ENCODE measurements around the gene ANXA10.
"Not testable (repeated sequence)": the region's sequence is repeated elsewhere in the genome, so short reads cannot be mapped to it uniquely, and the experiment has no call there.

ANXA10 gene

DNA sequence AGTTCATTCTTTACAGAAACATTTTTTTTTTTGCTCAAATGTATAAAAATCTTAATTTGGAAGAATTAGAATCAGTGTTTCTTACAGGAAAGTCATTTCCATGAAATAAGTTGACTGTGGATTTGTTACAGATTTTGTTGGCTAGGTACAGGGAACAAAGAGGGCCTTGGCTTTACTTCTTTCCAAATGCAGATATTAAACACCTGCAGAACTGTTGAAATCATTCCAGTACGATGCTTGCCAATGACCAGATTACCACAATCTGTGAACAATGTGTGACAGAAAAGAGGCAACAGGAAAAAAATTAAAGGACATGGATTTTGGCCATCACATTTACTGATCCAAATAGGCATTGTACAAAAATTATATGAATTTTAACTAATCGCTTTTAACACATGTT is 70.8 kb downstream of the ANXA10 start:
- DNase-seq = no peak

DNA sequence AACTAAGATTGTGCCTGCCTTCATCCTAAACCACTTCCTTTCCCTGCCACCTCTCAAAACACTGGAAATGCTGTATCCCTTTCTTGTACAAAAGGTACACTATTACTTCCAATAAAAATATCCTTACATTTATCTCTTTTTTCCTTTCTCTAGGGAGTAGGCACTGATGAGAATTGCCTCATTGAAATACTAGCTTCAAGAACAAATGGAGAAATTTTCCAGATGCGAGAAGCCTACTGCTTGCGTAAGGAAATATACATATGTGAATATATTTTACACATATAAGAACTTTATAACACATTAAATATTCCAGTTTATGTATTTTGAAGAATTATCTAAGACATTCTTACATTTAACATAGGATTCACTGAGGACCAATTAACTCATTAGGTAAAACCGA is 71.7 kb downstream of the ANXA10 start:
- no peak for DNase-seq

DNA sequence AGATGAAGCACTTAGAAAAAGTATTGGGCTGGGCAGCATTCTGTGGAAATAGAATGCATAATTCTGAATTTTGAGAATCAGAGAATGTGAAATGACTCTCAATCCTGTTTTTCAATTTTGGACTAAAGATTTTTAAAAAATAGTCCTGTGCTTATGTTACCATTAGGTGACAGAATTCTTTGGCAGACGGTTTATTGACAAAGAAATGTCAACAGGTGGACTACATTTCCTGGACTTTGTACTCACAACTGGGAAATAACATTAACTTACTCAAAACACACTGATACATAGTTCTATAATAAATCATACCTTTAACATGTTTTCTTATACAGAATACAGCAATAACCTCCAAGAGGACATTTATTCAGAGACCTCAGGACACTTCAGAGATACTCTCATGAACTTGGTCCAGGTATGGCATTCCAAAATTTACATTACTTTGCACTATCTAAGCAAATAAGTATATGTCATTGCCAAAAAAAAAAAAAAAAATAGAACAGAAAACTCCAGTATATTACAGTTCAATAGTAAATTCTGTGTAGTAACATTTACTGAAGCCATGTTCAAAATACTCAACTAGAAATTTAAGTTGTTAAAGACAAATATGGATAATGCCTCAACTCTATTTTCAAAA is 72.7 kb downstream of the ANXA10 start:
- no peak for DNase-seq

DNA sequence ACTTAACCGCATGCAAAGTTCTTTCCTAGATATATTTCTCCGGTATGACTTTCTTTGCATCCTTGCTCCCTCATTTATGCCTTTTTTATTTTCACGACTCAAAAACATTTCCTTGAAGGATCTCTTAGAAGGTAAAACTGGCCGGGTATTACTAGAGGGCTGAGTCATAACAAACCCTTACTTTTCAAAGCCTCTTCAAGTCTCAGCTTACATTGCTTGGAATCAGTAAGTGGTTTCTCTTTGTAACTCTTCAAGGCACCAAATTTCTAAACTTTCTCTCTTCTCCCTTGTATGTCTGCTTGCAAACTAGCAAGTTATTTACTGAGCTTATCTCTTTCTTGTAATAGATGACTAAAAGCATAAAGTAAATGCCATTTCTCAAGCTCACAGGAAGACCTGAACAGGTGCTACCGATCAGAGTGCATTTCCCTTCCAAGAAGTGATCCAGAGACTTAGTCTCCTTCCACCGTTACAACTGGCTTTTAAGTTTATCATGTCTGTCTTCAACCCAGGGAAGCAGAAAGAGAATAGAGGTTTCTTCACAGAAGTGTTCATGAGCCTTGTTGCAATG is 75.5 kb downstream of the ANXA10 start:
- DNase-seq = no peak

DNA sequence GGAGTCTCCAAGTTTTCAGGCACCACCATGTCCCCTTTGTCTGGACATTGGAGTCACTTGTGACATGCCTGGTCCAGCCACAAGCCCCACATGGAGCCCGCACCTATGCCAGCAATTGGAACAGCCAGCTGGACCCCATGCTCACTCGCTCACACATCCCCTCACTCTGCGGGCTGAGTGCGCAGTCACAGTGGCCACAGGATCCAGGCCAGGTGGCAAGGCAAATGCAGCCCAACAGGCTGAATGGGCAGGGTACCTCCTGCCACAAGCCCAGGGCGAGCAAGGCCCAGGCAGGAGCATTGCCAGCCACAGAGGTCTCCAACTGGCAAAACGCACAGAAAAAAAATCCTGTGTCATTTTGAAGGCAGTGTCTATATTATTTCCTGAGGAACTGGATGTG is 82.0 kb downstream of the ANXA10 start:
- no peak for DNase-seq

DNA sequence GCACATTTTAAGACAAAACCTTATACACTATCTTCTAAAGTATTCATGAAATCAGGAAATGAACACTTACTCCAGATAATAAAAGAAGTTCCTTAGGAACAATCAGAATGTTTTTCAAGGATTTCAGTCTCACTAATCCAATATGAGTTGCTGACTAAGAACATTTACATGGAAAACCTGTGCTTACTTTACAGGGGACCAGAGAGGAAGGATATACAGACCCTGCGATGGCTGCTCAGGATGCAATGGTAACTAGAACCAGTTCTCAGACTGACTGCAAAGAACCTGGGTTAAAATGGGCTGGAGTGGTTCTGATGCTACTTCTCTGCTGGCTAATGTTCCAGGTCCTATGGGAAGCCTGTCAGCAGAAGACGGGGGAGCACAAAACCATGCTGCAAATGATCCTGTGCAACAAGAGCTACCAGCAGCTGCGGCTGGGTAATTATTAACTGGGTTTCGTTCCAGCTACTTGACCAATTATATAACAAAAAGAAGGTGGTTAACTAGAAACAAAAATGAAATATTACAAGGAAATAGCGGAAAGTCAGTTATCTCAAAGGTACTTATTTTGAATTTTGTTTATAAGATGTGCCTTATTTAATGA is 85.3 kb downstream of the ANXA10 start:
- DNase-seq = no peak

DNA sequence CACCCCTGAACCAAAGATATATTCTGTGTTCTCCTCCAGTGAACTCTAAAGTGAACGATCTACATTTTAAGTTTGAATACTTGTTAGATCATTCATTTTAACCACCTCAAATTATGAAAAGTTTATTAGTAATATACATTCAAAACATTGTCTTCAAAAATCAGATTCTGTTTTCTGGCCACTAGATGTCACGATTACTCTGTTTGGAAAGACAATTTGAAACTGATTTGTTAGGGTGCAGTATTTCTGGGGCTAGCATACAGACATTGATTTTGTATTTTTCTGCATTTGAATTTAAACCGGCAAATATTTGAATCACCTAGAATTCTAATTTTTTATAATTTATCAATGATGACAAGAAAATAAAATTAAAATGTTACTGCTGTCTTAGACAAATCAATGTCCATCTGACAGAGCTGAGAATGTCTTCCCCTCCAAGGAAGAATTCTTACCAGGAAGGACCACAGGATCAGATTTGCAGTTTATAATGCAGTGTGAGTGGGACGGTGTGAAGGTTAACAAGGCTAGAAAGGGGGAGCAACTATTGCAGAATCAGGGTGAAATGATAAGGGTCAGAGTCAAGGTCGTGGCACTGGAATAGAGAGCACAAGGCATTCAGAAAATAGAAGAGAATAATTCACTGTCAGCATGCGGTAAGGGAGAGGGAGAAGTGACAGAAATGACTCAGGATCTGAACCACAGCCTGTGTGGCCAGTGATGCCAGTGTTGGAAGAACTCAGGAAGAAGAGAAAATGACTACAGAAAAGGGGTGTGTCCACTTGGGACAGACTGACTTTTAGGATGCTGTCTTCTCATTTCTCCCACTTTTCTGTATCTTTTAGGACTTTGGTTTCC is 91.6 kb downstream of the ANXA10 start:
- DNase-seq = no peak

DNA sequence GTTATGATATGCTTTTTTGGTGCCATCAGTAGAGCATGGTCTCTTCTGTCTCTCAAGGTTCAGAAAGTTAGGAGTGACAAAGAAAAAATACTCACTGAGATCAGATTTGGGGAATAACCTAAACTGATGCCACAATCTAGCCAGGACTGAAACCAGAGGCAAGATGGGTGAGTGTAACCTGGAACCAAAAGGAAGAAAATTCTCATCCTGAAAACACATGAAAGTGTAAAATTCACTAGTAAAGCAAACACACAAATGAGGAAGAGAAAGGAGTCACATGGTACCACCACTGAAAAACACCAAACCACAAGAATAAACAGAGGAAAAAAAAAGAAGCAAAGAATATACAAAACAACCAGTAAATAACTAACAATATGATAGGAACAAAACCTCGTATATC is 96.4 kb downstream of the ANXA10 start:
- DNase-seq = no peak

DNA sequence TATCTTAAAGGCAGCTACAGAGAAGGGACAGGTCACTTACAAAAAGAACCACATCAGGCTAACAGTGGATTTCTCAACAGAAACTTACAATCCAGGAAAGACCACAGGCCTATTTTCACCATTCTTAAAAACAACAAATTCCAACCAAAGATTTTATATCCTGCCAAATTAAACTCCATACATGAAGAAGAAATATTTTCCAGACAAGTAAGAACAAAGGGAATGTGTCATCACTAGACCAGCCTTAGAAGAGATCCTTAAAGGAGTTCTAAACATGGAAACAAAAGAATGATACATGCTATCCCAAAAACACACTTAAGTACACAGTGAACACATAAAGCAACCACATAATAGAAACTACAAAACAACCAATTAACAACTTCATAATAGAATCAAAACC is 105.6 kb downstream of the ANXA10 start:
- DNase-seq = no peak

DNA sequence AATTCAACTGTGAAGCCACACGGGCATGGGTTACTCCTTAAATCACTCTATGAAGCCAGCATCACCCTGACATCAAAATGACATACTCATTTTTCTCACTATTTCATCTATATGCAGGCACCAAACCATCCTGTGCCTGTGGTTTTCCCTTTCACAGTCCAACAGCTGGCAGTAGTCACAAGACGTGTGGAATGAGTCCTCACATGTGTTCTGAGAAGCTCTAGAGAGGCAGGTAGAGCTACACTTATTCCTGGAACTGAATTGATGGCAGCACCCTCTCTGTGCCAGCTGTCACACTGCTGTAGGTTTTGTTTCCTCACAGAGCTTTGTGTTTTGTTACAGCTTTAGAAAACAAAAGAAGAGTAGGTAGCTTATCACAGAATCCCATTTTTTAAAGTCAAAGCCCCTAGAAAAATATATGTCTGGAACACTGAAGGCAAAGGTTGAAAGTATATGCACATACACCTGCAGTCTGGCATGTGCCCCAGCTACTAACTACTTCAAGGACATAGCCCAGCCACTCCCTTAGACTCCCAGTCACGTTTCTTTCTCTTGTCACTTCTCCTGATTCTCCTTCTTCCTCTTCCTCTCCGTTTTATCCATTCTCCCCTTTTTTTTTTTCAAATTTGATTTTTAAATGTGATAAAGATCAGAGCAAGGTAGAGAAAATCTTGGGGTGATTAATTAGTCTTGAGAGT is 107.1 kb downstream of the ANXA10 start:
- DNase-seq = no peak

DNA sequence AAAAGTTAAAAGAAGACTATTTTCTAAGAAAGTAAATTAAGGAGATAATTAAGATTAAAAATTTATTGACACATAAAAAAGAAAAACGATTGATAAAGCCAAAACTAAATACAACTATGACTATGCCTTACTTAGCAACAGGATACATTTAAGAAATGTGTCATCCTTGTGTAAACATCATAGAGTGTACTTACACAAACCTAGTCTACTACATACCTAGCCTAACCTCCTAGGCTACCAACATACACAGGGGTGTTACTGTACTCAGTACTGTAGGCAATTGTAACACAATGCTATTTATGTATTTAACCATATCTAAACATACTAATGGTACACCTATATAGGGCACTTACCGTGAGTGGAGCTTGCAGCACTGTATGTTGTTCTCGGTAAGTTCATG is 108.3 kb downstream of the ANXA10 start:
- DNase-seq = no peak

DNA sequence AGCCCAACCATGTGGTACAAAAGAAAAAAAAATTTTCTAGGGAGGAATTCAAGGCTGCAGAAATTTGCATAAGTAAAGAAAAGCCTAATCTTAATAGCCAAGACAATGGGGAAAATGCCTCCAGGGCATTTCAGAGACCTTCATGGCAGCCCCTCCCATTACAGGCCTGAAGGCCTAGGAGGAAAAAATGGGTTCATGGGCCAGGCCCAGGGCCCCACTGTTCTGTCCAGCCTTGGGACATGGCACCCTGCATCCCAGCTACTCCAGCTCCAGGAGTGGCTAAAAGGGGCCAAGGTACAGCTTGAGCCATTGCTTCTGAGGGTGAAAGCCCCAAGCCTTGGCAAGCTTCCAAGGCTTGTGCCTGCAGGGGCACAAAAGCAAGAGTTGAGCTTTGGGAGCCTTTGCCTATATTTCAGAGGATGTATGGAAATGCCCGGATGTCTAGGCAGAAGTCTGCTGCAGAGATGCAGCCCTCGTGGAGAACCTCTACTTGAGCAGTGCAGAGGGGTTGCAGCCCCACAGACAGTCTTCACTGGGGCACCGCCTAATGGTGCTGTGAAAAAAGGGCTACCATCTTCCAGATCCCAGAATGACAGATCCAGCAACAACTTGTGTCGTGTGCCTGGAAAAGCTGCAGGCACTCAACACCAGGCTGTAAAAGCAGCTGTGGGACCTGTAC is 111.0 kb downstream of the ANXA10 start:
- no peak for DNase-seq

DNA sequence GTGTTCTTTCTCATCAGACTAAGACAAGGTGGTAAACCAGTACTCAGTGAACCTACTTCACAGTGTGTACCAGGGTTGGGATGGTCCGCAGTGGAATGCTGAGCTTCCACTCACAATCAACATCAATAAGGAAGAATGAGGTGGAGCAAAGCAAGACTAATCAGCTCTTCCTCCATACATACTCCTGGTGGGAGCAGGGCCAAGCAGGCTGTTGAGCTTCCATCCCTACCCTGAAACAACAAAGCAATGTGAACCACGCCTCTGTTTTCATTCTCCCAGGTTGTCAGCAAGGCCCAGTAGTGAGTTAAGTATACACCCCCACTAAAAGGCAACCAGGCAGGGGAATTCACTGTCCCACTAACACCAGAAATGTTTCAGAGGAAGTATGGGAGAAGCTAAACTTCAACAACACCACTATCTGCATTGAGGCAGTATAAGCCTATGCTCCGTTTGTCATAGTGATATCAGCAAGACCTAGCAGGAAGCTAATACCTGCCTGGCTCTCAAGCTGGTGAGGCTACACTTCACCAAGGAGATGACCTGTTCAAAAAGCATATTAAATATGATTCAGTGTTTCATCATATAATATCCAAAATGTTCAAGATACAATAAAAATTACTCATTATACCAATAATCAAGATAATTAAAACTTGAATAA is 116.7 kb downstream of the ANXA10 start:
- DNase-seq = no peak

DNA sequence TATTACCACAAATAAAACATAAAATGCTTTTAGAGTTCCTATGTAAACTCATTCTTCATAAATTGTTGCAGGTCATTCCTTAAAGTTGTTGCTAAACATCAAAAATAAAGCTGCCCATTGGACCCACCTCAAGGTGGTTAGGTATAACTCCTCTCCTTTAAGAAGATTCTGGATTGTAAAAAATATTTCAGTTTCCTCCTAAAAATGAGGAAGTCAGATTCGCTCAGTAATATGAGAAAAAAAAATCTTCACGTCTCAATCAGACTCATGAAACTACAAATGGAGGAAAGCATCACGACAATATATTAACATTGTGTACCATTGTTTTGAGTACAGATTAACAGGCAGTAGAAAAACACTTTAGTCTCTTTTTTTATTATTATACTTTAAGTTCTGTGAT is 120.3 kb downstream of the ANXA10 start:
- DNase-seq = no peak

DNA sequence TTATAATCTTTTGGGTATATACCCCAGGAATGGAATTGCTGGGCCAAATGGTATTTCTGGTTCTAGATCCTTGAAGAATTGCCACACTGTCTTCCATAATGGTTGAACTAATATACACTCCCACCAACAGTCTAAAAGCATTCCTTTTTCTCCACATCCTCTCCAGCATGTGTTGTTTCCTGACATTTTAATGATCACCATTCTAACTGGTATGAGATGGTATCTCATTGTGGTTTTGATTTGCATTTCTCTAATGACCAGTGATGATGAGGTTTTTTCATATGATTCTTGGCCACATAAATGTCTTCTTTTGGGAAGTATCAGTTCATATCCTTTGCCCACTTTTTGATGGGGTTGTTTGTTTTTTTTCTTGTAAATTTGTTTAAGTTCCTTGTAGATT is 121.2 kb downstream of the ANXA10 start:
- not testable (repeated sequence) for DNase-seq

DNA sequence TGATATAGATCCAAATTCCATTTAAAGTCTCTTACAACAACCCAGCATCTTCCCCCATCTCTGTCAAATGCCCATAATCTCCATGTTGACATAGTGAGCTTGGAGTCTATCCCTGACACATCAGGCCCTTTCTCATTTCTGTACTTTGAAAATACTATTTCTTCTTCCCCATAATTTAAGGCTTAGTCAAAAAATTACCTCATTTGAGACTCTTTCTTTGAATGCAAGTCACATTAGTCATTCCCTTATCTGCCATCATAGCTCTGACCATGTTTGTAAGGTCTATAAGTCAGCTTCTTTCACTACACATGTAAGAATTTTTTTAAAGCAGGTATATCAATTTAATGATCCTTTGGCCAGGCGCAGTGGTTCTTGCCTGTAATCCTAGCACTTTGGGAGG is 126.3 kb downstream of the ANXA10 start:
- no peak for DNase-seq

DNA sequence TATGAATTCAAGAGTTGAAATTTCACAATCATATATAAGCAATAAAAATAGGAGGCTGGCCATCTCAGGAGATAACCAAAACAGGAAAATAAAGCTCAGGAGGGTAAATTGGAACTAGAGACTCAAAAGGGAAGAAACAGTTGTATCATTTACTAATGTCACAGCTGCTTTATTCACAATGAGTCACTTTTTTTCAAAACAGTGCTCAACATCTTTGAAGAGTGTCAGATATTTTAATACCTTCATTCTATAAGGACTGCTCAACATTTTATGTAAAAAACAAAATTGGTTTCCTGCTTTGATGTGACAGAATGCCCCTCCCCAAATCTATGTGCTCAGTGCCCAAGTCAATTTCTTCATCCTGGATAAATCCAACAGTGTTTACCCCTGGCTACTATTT is 128.6 kb downstream of the ANXA10 start:
- no peak for DNase-seq

DNA sequence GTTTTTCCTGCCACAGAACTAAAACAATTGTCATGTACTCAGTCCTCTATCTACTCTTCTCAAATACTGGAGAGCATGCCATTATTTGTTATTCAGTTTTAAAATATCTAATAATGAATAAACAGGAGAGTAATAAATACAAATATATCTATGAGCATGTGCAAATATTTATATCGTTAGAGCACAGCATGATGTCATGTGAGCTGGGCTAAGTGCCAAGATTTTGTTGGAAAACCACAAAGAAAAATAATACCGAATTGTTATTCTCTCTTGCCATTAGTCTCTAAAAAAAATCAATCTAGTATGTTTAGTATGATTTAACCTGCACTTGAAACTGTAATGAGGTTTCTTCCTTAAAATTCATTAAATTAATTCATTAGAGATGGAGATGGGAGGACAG is 129.0 kb downstream of the ANXA10 start:
- DNase-seq = no peak
